B cell (primary cell): ENCODE measurements around the gene PARVG. TPM values are rescaled to one million over a fixed set of nuclear protein-coding genes. Genes with fewer than 3 reads are reported as not detected.

ENCODE experiments used
- ATAC-seq: fragments of 200-7000 bp; cut with Tn5 transposase; one replicate; pipeline ENCODE4 v1.10.0; 2021; ENCODE audit warnings: low read depth, mild to moderate bottlenecking, moderate number of reproducible peaks, moderate library complexity
- CTCF ChIA-PET: fragments of 350-600 bp; sonication (Branson Sonifier 250); formaldehyde crosslinking; loops from one replicate; lab custom pipeline; 2021; ENCODE audit warnings: antibody characterized with exemption, inconsistent platforms; lab: Charles Lee
- POLR2A ChIA-PET: fragments of 350-600 bp; sonication (Branson Sonifier 250); formaldehyde crosslinking; loops from one replicate; lab custom pipeline; 2021; ENCODE audit warnings: antibody characterized with exemption; lab: Charles Lee
- DNase-seq: peaks from one replicate; pipeline ENCODE4 v3.0.0; 2013
- H2AFZ ChIP-seq: 2 replicates; pipeline ENCODE4 v1.6.1; 2012; ENCODE audit warnings: mild to moderate bottlenecking, low read depth, low read length; ENCODE audit not compliant: insufficient read depth, poor library complexity, severe bottlenecking
- H3K27ac ChIP-seq, 2 donors: 1 replicate in 1 of 2; 2 replicates in 1 of 2; pipeline ENCODE4 v1.5.1; 2012 to 2013; ENCODE audit warnings: low read length in 2 of 2, mild to moderate bottlenecking in 2 of 2, moderate library complexity in 1 of 2
- H3K27me3 ChIP-seq, 4 experiments: fragments of 200-600 bp in 1 of 4; sonication (generic) in 1 of 4; replicated peaks in 1 of 4; 1 replicate in 2 of 4; 2 replicates in 2 of 4; pipeline versions ENCODE4 v1.6.1 to v1.7.0; 2013 to 2016; ENCODE audit warnings: low read length in 3 of 4, mild to moderate bottlenecking in 2 of 4, mixed read lengths in 1 of 4, moderate library complexity in 1 of 4; ENCODE audit not compliant: insufficient read depth in 4 of 4, control insufficient read depth in 3 of 4; ENCODE audit errors: control extremely low read depth in 1 of 4
- H3K36me3 ChIP-seq, 2 experiments: replicated peaks in 1 of 2; 1 replicate in 1 of 2; 2 replicates in 1 of 2; pipeline versions ENCODE4 v1.6.1 to v1.7.1; 2013; ENCODE audit warnings: low read length in 1 of 2; ENCODE audit not compliant: insufficient read depth in 2 of 2, control insufficient read depth in 1 of 2; ENCODE audit errors: control extremely low read depth in 1 of 2, extremely low read depth in 1 of 2
- H3K4me1 ChIP-seq, 2 donors: fragments of 200-600 bp in 1 of 2; sonication (generic) in 1 of 2; 1 replicate in 1 of 2; 2 replicates in 1 of 2; pipeline versions ENCODE4 v1.5.1 to v1.6.1; 2013 to 2017; ENCODE audit warnings: low read length in 2 of 2; ENCODE audit not compliant: control insufficient read depth in 2 of 2, insufficient read depth in 2 of 2
- H3K4me2 ChIP-seq: replicated peaks from 2 replicates; pipeline ENCODE3; 2012; ENCODE audit warnings: mild to moderate bottlenecking, low read depth, low read length; ENCODE audit not compliant: poor library complexity, severe bottlenecking
- H3K4me3 ChIP-seq, 5 experiments: fragments of 200-600 bp in 1 of 5; sonication (generic) in 1 of 5; 1 replicate in 3 of 5; 2 replicates in 2 of 5; pipeline versions ENCODE4 v1.5.1 to v1.7.0; 2011 to 2016; ENCODE audit warnings: low read length in 4 of 5, mild to moderate bottlenecking in 4 of 5, low read depth in 2 of 5, control low read depth in 1 of 5, moderate library complexity in 1 of 5; ENCODE audit not compliant: insufficient read depth in 1 of 5; ENCODE audit errors: control extremely low read depth in 1 of 5, extremely low read depth in 1 of 5
- H3K79me2 ChIP-seq: fragments of 200-600 bp; sonication (generic); one replicate; pipeline ENCODE4 v1.6.0; 2016; ENCODE audit warnings: low read length; ENCODE audit not compliant: control insufficient read depth, insufficient read depth
- H3K9ac ChIP-seq: fragments of 200-600 bp; sonication (generic); 2 replicates; pipeline ENCODE4 v1.6.1; 2017; ENCODE audit warnings: mild to moderate bottlenecking, low read length, moderate library complexity
- H3K9me3 ChIP-seq, 3 donors: one replicate each; pipeline versions ENCODE4 v1.6.1 to v1.7.1; 2013; ENCODE audit warnings: low read length in 2 of 3; ENCODE audit not compliant: control insufficient read depth in 2 of 3, insufficient read depth in 1 of 3; ENCODE audit errors: control extremely low read depth in 1 of 3
- H4K20me1 ChIP-seq: 2 replicates; pipeline ENCODE4 v1.6.0; 2012; ENCODE audit warnings: mild to moderate bottlenecking, low read length; ENCODE audit not compliant: insufficient read depth, control insufficient read depth, poor library complexity, severe bottlenecking
- H3K27ac Mint-ChIP-seq: one replicate; pipeline ENCODE4 v1.8.0; 2021; ENCODE audit warnings: mixed read lengths
- H3K27me3 Mint-ChIP-seq: one replicate; pipeline ENCODE4 v1.8.0; 2021; ENCODE audit warnings: mixed read lengths
- H3K4me1 Mint-ChIP-seq: one replicate; pipeline ENCODE4 v1.8.0; 2021; ENCODE audit warnings: mixed read lengths
- H3K4me3 Mint-ChIP-seq: one replicate; pipeline ENCODE4 v1.8.0; 2021; ENCODE audit warnings: mixed read lengths
- H3K9me3 Mint-ChIP-seq: one replicate; pipeline ENCODE4 v1.8.0; 2022; ENCODE audit warnings: mixed read lengths; ENCODE audit not compliant: insufficient read depth
- CTCF ChIP-seq: fragments of 200-600 bp; IDR thresholded peaks from one replicate; pipeline ENCODE4 v1.8.0; 2022; ENCODE audit warnings: antibody characterized with exemption, mild to moderate bottlenecking
- EZH2 ChIP-seq: IDR thresholded peaks from 2 replicates; pipeline ENCODE4 v1.6.1; 2012; ENCODE audit warnings: borderline replicate concordance, low read depth, mild to moderate bottlenecking, moderate library complexity, low read length; ENCODE audit not compliant: insufficient read depth, poor library complexity, severe bottlenecking
- WGBS: methylation state at CpG from one replicate; pipeline ENCODE4 v1.1.5; 2013; ENCODE audit warnings: missing lambda C conversion rate; ENCODE audit not compliant: insufficient coverage; 5-methylcytosine and 5-hydroxymethylcytosine counted together
- intact Hi-C: fragments of 100-400 bp; cut with micrococcal nuclease; formaldehyde crosslinking; loops from one replicate; pipeline ENCODE4 v1.10.0; 2022
- polyA plus RNA-seq: library from polyadenylated mRNA; depleted of rRNA; stranded (reverse); fragments of >200 nt; gene quantifications from 2 replicates; pipeline ENCODE4 v1.2.3, GENCODE V29; 2012
- total RNA-seq, 2 donors: library from RNA; stranded (reverse); fragments of 120-200 nt in 1 of 2; gene quantifications; 1 replicate in 1 of 2; 2 replicates in 1 of 2; pipeline versions ENCODE4 v1.2.3 to v1.2.4, GENCODE V29; 2013 to 2022

PARVG gene
- total and polyA plus RNA-seq, 2 donors (not counting 1 experiment from before 2014, with no cell fraction given) = 247 to 698 TPM

DNA sequence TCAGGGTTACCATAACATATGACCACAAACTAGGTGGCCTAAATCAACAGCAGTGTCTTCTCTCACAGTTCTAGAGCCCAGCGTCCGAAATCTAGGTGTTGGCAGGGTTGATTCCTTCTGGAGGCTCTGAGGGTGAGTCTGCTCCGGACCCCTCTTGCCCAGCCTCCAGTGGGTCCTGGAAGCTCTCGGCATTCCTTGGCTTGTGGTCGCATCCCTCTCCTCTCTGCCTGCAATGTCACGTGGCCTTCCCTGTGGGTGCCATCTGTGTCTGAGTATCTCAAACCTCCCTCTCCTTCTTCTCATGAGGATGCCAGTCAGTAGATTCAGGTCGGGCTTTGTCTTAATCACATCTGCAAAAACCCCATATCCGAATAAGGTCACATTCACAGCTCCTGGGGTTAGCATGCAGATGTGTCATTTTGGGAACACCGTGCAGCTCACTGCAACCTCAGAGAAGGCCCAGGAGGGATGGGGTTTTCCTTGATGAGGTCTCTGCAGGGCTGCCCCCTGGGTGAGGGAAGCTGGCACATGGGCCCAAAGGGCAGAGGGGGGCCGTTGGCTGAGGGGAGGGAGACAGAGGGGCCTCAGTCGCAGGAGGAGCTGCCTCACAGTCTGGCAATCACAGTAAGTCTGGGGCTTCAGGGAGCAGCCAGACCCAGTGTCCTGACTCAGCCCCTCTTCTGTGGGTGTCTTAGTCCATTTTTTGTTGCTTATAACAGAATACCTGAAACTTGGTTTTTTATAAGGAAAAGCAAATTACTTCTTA is 41.2 kb downstream of the PARVG start:
- ChIA-PET POLR2A (no interaction called here), CTCF (no interaction called here)
- ATAC-seq (no peak), DNase-seq (no peak)
- Histone ChIP-seq H2AFZ (no peak overlapping the region), H3K4me3 (no peak overlapping the region), H3K9ac (no peak overlapping the region), H3K36me3 (no peaks in the 10 kb centered on the region), H3K4me1 (no peaks in the 10 kb centered on the region), H3K27me3 (peaks cover 0 to 6% (median 1%) of the 10 kb centered on the region in 4 experiments), H3K4me2 (no peak overlapping the region), H4K20me1 (no peaks in the 10 kb centered on the region), H3K79me2 (no peaks in the 10 kb centered on the region), H3K9me3 (peaks cover 0 to 5% (median 0%) of the 10 kb centered on the region in 3 donors), H3K27ac (no peak overlapping the region)
- H3K27me3 Mint-ChIP-seq = peaks cover 25% of the 10 kb centered on the region
- H3K9me3 Mint-ChIP-seq = no peaks in the 10 kb centered on the region
- intact Hi-C loops = no loop called here
- TF ChIP-seq EZH2 (no peak), CTCF (no peak)
- H3K4me3 Mint-ChIP-seq = no peak overlapping the region
- WGBS = 92% methylated on average over 9 of the region's 11 CpGs
- no peak overlapping the region for H3K27ac Mint-ChIP-seq
- no peaks in the 10 kb centered on the region for H3K4me1 Mint-ChIP-seq

GRCh38 chr22:44224166-44224565 is 43.4 kb downstream of the PARVG start:
- H3K4me1 Mint-ChIP-seq = no peaks in the 10 kb centered on the region
- H3K9me3 Mint-ChIP-seq = peaks cover under 1% of the 10 kb centered on the region
- CTCF ChIA-PET = no interaction called here
- 84% methylated on average over 10 of the region's 12 CpGs for WGBS
- H3K36me3 ChIP-seq = no peaks in the 10 kb centered on the region
- POLR2A ChIA-PET = no interaction called here
- H3K27ac Mint-ChIP-seq = no peak overlapping the region
- no peak overlapping the region for H3K4me3 Mint-ChIP-seq
- H3K4me1 ChIP-seq = no peaks in the 10 kb centered on the region
- peaks cover 0 to 6% (median 1%) of the 10 kb centered on the region in 4 experiments for H3K27me3 ChIP-seq
- peaks cover 31% of the 10 kb centered on the region for H3K27me3 Mint-ChIP-seq
- H3K4me3 ChIP-seq = no peak overlapping the region
- H3K79me2 ChIP-seq = no peaks in the 10 kb centered on the region
- DNase-seq = no peak
- H3K9me3 ChIP-seq = peaks cover 0 to 12% (median 8%) of the 10 kb centered on the region in 3 donors
- no peaks in the 10 kb centered on the region for H4K20me1 ChIP-seq
- no peak overlapping the region for H2AFZ ChIP-seq
- H3K4me2 ChIP-seq = no peak overlapping the region
- no peak for TF ChIP-seq CTCF
- no peak for TF ChIP-seq EZH2
- H3K9ac ChIP-seq = no peak overlapping the region
- ATAC-seq = no peak
- intact Hi-C loops = no loop called here
- H3K27ac ChIP-seq = no peak overlapping the region
